ENCODE measurements around the gene SNRK. TPM values are rescaled to one million over a fixed set of nuclear protein-coding genes. Genes with fewer than 3 reads are reported as not detected.

The SNRK gene
- total RNA-seq, 1 experiment from 2014 or later: 25.4 TPM

GRCh38 chr3:43391621-43392020 lies 105.3 kb downstream of the SNRK start:
- Mint-ChIP-seq H3K4me1 (ENCODE audit: low read depth, unreplicated experiment) (no peaks in the 10 kb centered on the region), H3K9me3 (ENCODE audit: unreplicated experiment) (no peaks in the 10 kb centered on the region), H3K36me3 (ENCODE audit: insufficient read depth, unreplicated experiment) (no peaks in the 10 kb centered on the region), H3K4me3 (ENCODE audit: unreplicated experiment) (no peak overlapping the region), H3K27me3 (ENCODE audit: insufficient read depth, unreplicated experiment) (no peaks in the 10 kb centered on the region), H3K27ac (ENCODE audit: unreplicated experiment) (no peak overlapping the region)
- ChIA-PET POLR2A (no interaction called here), CTCF (no interaction called here)
- no TSS peak for BruUV-seq (replicated peaks)
- Histone ChIP-seq H3K27me3 (replicated peaks; ENCODE audit: control insufficient read depth, insufficient read depth, low read length) (no peaks in the 10 kb centered on the region), H3K4me3 (ENCODE audit: low read depth, low read length) (no peak overlapping the region), H3K36me3 (ENCODE audit: control insufficient read depth, insufficient read depth, low read length) (no peaks in the 10 kb centered on the region), H3K9me3 (no peaks in the 10 kb centered on the region), H3K4me1 (no peaks in the 10 kb centered on the region)
- TF ChIP-seq CTCF (IDR thresholded peaks at IDR 0.05; ENCODE audit: insufficient read depth in 1 of 2, low read depth in 1 of 2, low read length in 1 of 2, severe bottlenecking in 1 of 2, unreplicated experiment in 1 of 2): no peak
- DNase-seq: no peak
- intact Hi-C loops (cut with micrococcal nuclease; ENCODE audit: unreplicated experiment): no loop called here

GRCh38 chr3:43394041-43394554 lies 107.8 kb downstream of the SNRK start:
- BruUV-seq (replicated peaks): no TSS peak
- Histone ChIP-seq H3K9me3 (no peaks in the 10 kb centered on the region), H3K27me3 (replicated peaks; ENCODE audit: control insufficient read depth, insufficient read depth, low read length) (no peaks in the 10 kb centered on the region), H3K4me1 (no peaks in the 10 kb centered on the region), H3K36me3 (ENCODE audit: control insufficient read depth, insufficient read depth, low read length) (no peaks in the 10 kb centered on the region), H3K4me3 (ENCODE audit: low read depth, low read length) (no peak overlapping the region)
- no peak for DNase-seq
- Mint-ChIP-seq H3K27me3 (ENCODE audit: insufficient read depth, unreplicated experiment) (no peaks in the 10 kb centered on the region), H3K4me3 (ENCODE audit: unreplicated experiment) (no peak overlapping the region), H3K27ac (ENCODE audit: unreplicated experiment) (no peak overlapping the region), H3K36me3 (ENCODE audit: insufficient read depth, unreplicated experiment) (no peaks in the 10 kb centered on the region), H3K9me3 (ENCODE audit: unreplicated experiment) (no peaks in the 10 kb centered on the region), H3K4me1 (ENCODE audit: low read depth, unreplicated experiment) (no peaks in the 10 kb centered on the region)
- intact Hi-C loops (cut with micrococcal nuclease; ENCODE audit: unreplicated experiment): no loop called here
- ChIA-PET POLR2A (no interaction called here), CTCF (no interaction called here)
- no peak for TF ChIP-seq CTCF (IDR thresholded peaks at IDR 0.05; ENCODE audit: insufficient read depth in 1 of 2, low read depth in 1 of 2, low read length in 1 of 2, severe bottlenecking in 1 of 2, unreplicated experiment in 1 of 2)

GRCh38 chr3:43399034-43399433 lies 112.7 kb downstream of the SNRK start:
- no peaks in the 10 kb centered on the region for H3K27me3 Mint-ChIP-seq (ENCODE audit: insufficient read depth, unreplicated experiment)
- CTCF ChIA-PET: interaction anchor here (0.6 kb wide), 1 partner anchor 1698 kb away, joined by 3 read pairs; no protein-coding TSS in a partner anchor

More at GRCh38 chr3:43399034-43399433, 112.7 kb downstream of the SNRK start:
- intact Hi-C loops (cut with micrococcal nuclease; ENCODE audit: unreplicated experiment): no loop called here
- Histone ChIP-seq H3K9me3 (no peaks in the 10 kb centered on the region), H3K4me1 (0 out of 2 replicates have a peak, but pooled peaks cover 7% of the 10 kb centered on the region), H3K36me3 (ENCODE audit: control insufficient read depth, insufficient read depth, low read length) (no peaks in the 10 kb centered on the region), H3K27me3 (replicated peaks; ENCODE audit: control insufficient read depth, insufficient read depth, low read length) (no peaks in the 10 kb centered on the region), H3K4me3 (ENCODE audit: low read depth, low read length) (no peak overlapping the region)
- no peak overlapping the region for H3K27ac Mint-ChIP-seq (ENCODE audit: unreplicated experiment)
- no peaks in the 10 kb centered on the region for H3K4me1 Mint-ChIP-seq (ENCODE audit: low read depth, unreplicated experiment)
- H3K4me3 Mint-ChIP-seq (ENCODE audit: unreplicated experiment): no peak overlapping the region
- POLR2A ChIA-PET: no interaction called here
- no peaks in the 10 kb centered on the region for H3K36me3 Mint-ChIP-seq (ENCODE audit: insufficient read depth, unreplicated experiment)
- BruUV-seq (replicated peaks): no TSS peak
- H3K9me3 Mint-ChIP-seq (ENCODE audit: unreplicated experiment): no peaks in the 10 kb centered on the region
- no peak for TF ChIP-seq CTCF (IDR thresholded peaks at IDR 0.05; ENCODE audit: insufficient read depth in 1 of 2, low read depth in 1 of 2, low read length in 1 of 2, severe bottlenecking in 1 of 2, unreplicated experiment in 1 of 2)
- no peak for DNase-seq

Data from Caco-2 (cell line).